ENCODE data around the gene SMIM14. TPM values are rescaled to one million over a fixed set of nuclear protein-coding genes. Genes with fewer than 3 reads are reported as not detected.

SMIM14 gene
- polyA plus RNA-seq, 3 donors = 13.6 to 152 (median 140) TPM

- peaks cover 33% of the 10 kb centered on the region for H3K4me1 Mint-ChIP-seq
- peak; percentile 35 to 46 (median 35) for DNase-seq
- no CpG with 5 or more reads among the region's 2 CpGs for WGBS (ENCODE audit: insufficient coverage)
Observed at GRCh38 chr4:39626261-39626660, 12.4 kb downstream of the SMIM14 start.

GRCh38 chr4:39621582-39621981 lies 17.1 kb downstream of the SMIM14 start:
- no peaks in the 10 kb centered on the region for H3K79me2 ChIP-seq (ENCODE audit: insufficient read depth, low read length)
- peaks cover 0 to 2% (median 0%) of the 10 kb centered on the region in 7 donors for H3K9me3 Mint-ChIP-seq
- peaks cover 11 to 29% of the 10 kb centered on the region in 2 donors for H3K36me3 Mint-ChIP-seq
- no peak overlapping the region for H2AFZ ChIP-seq (ENCODE audit: insufficient read depth, low read depth, low read length, poor library complexity, severe bottlenecking)
- intact Hi-C loops (cut with micrococcal nuclease) = no loop called here
- H3K27ac Mint-ChIP-seq = no peak overlapping the region
- no peak overlapping the region for H3K9ac ChIP-seq (ENCODE audit: insufficient read depth, low read length, poor library complexity, severe bottlenecking)
- H3K9me3 ChIP-seq (replicated peaks in 1 of 2; ENCODE audit: control insufficient read depth in 1 of 2, insufficient read depth in 1 of 2, low read length in 2 of 2) = no peaks in the 10 kb centered on the region
- H3K4me3 Mint-ChIP-seq = no peak overlapping the region
- WGBS (ENCODE audit: insufficient coverage) = 100% methylated on average over 1 of the region's 9 CpGs
- DNase-seq = no peak
- no peak overlapping the region for H3K4me2 ChIP-seq (replicated peaks; ENCODE audit: extremely low read depth, low read length, poor library complexity, severe bottlenecking)
- no peak for TF ChIP-seq CTCF (IDR thresholded peaks at IDR 0.05)
- no peaks in the 10 kb centered on the region for H3K27me3 Mint-ChIP-seq (ENCODE audit: low read depth in 3 of 3)
- peaks cover 0 to 2% of the 10 kb centered on the region in 2 donors for H3K36me3 ChIP-seq (replicated peaks in 1 of 2; ENCODE audit: control insufficient read depth in 1 of 2, insufficient read depth in 2 of 2, low read length in 2 of 2)
- peaks cover 51% of the 10 kb centered on the region for H4K20me1 ChIP-seq (ENCODE audit: insufficient read depth, low read length)
- H3K27ac ChIP-seq (ENCODE audit: low read depth in 1 of 2, low read length in 2 of 2) = no peak overlapping the region
- H3K4me3 ChIP-seq (replicated peaks in 1 of 3; ENCODE audit: low read depth in 2 of 3, low read length in 3 of 3) = no peak overlapping the region
- peaks cover 26% of the 10 kb centered on the region for H3K4me1 Mint-ChIP-seq
- no peaks in the 10 kb centered on the region for H3K27me3 ChIP-seq (ENCODE audit: control insufficient read depth in 2 of 2, insufficient read depth in 2 of 2, low read length in 2 of 2)
- H3K4me1 ChIP-seq (ENCODE audit: control insufficient read depth in 1 of 2, insufficient read depth in 2 of 2, low read length in 2 of 2) = peaks cover 6 to 19% of the 10 kb centered on the region in 2 donors

More at GRCh38 chr4:39626261-39626660, 12.4 kb downstream of the SMIM14 start:
- no peak overlapping the region for H3K4me3 ChIP-seq (replicated peaks in 1 of 3; ENCODE audit: low read depth in 2 of 3, low read length in 3 of 3)
- no peak overlapping the region for H3K4me2 ChIP-seq (replicated peaks; ENCODE audit: extremely low read depth, low read length, poor library complexity, severe bottlenecking)
- H4K20me1 ChIP-seq (ENCODE audit: insufficient read depth, low read length) = peaks cover 63% of the 10 kb centered on the region
- H3K79me2 ChIP-seq (ENCODE audit: insufficient read depth, low read length) = no peaks in the 10 kb centered on the region
- no peaks in the 10 kb centered on the region for H3K27me3 ChIP-seq (ENCODE audit: control insufficient read depth in 2 of 2, insufficient read depth in 2 of 2, low read length in 2 of 2)
- H3K27me3 Mint-ChIP-seq (ENCODE audit: low read depth in 3 of 3) = peaks cover 0 to 1% (median 0%) of the 10 kb centered on the region in 3 donors
- H3K27ac Mint-ChIP-seq = peak overlapping the region in 6 of 7 donors; percentile 53 to 74 (median 70)
- TF ChIP-seq CTCF (IDR thresholded peaks at IDR 0.05) = no peak
- no peaks in the 10 kb centered on the region for H3K9me3 Mint-ChIP-seq
- H3K27ac ChIP-seq (ENCODE audit: low read depth in 1 of 2, low read length in 2 of 2) = no peak overlapping the region
- peaks cover 21 to 52% of the 10 kb centered on the region in 2 donors for H3K36me3 Mint-ChIP-seq
- no peak overlapping the region for H3K9ac ChIP-seq (ENCODE audit: insufficient read depth, low read length, poor library complexity, severe bottlenecking)
- peaks cover 6 to 16% of the 10 kb centered on the region in 2 donors for H3K36me3 ChIP-seq (replicated peaks in 1 of 2; ENCODE audit: control insufficient read depth in 1 of 2, insufficient read depth in 2 of 2, low read length in 2 of 2)
- intact Hi-C loops (cut with micrococcal nuclease) = no loop called here
- H3K4me1 ChIP-seq (ENCODE audit: control insufficient read depth in 1 of 2, insufficient read depth in 2 of 2, low read length in 2 of 2) = peaks cover 9 to 24% of the 10 kb centered on the region in 2 donors
- H2AFZ ChIP-seq (ENCODE audit: insufficient read depth, low read depth, low read length, poor library complexity, severe bottlenecking) = no peak overlapping the region
- H3K4me3 Mint-ChIP-seq = no peak overlapping the region
- H3K9me3 ChIP-seq (replicated peaks in 1 of 2; ENCODE audit: control insufficient read depth in 1 of 2, insufficient read depth in 1 of 2, low read length in 2 of 2) = no peaks in the 10 kb centered on the region
